Peyer's patch (tissue), 4 donors: ENCODE data around the gene SLC17A3. TPM values are rescaled to one million over a fixed set of nuclear protein-coding genes. Genes with fewer than 3 reads are reported as not detected.

Source experiments
- total RNA-seq, 4 donors: library from RNA; depleted of rRNA; stranded (reverse); fragments of >200 nt; gene quantifications; one replicate each; pipeline ENCODE4 v1.1.0, GENCODE V29; 2016

Gene SLC17A3
- total RNA-seq, 4 donors from 2014 or later, result not detected

Other genes starting within 250 kb of the SLC17A3 start
- 10 to 100 TPM in 2 of 4 donors, 1 to 10 TPM in 2; 4.1 to 13.0 (median 9.6) TPM for gene SCGN, start 222.0 kb downstream of the SLC17A3 start, total RNA-seq
- gene SLC17A4, start 119.5 kb downstream of the SLC17A3 start, total RNA-seq, result 10 to 100 TPM in 3 of 4 donors, 1 to 10 TPM in 1; 7.4 to 92.9 (median 70.2) TPM
- not detected for gene SLC17A1, start 42.2 kb downstream of the SLC17A3 start, total RNA-seq
- gene SLC17A2, start 56.4 kb upstream of the SLC17A3 start, total RNA-seq, result not detected
- 10 to 100 TPM; 15.3 to 24.8 (median 19.3) TPM for gene TRIM38, start 88.6 kb upstream of the SLC17A3 start, total RNA-seq
- gene HFE, start 213.2 kb upstream of the SLC17A3 start, total RNA-seq, result 10 to 100 TPM in 2 of 4 donors, 1 to 10 TPM in 2; 8.1 to 13.2 (median 9.7) TPM